PFSK-1 (cell line): ENCODE data around the gene MYO16.

Source experiments
- FOXP2 ChIP-seq: optimal IDR thresholded peaks from 2 replicates; pipeline ENCODE3; 2011; ENCODE audit warnings: borderline replicate concordance, control low read depth, inconsistent platforms; ENCODE audit not compliant: insufficient read depth; ENCODE audit errors: extremely low read length, extremely low read depth
- POLR2AphosphoS5 ChIP-seq: IDR thresholded peaks from 2 replicates; pipeline ENCODE4 v1.6.1; 2012; ENCODE audit warnings: low read depth, mild to moderate bottlenecking, control low read depth, low read length, moderate library complexity
- SIN3A ChIP-seq: IDR thresholded peaks from 2 replicates; pipeline ENCODE4 v1.6.1; 2012; ENCODE audit warnings: mild to moderate bottlenecking, low read length, moderate library complexity, borderline replicate concordance; ENCODE audit not compliant: insufficient read depth
- TAF1 ChIP-seq: IDR thresholded peaks from 2 replicates; pipeline ENCODE4 v1.6.1; 2012; ENCODE audit warnings: low read length, control low read depth, borderline replicate concordance; ENCODE audit not compliant: insufficient read depth
- TF ChIP-seq, protein P1 (sequence below), 2 experiments: IDR thresholded peaks; 2 replicates each; pipeline versions ENCODE4 v1.6.1 to v1.8.0; 2011 to 2012; ENCODE audit warnings: low read depth in 2 of 2, low read length in 2 of 2, control low read depth in 1 of 2, inconsistent platforms in 1 of 2, mild to moderate bottlenecking in 1 of 2, moderate library complexity in 1 of 2; ENCODE audit not compliant: insufficient read depth in 1 of 2

The MYO16 gene

DNA sequence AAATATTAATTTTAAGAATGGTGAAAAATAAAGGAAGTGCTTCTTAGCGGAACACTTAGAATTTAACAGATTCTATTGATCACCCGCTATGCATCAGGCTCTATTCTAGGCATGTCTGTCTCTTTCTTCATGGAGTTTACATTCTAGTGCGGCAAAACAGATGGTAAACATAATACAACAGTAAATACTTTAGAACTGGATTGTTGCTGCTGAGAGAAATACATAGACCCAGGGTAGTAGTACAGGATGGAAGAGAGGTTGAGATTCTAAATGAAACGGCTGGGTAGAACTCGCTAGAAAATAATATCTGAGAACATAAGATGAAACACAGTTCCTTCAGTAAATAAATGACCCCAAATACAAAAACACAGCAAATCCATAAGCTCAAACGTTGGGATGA, 498.7 kb downstream of the MYO16 start:
- TF ChIP-seq TAF1 (no peak), FOXP2 (no peak), SIN3A (no peak)

DNA sequence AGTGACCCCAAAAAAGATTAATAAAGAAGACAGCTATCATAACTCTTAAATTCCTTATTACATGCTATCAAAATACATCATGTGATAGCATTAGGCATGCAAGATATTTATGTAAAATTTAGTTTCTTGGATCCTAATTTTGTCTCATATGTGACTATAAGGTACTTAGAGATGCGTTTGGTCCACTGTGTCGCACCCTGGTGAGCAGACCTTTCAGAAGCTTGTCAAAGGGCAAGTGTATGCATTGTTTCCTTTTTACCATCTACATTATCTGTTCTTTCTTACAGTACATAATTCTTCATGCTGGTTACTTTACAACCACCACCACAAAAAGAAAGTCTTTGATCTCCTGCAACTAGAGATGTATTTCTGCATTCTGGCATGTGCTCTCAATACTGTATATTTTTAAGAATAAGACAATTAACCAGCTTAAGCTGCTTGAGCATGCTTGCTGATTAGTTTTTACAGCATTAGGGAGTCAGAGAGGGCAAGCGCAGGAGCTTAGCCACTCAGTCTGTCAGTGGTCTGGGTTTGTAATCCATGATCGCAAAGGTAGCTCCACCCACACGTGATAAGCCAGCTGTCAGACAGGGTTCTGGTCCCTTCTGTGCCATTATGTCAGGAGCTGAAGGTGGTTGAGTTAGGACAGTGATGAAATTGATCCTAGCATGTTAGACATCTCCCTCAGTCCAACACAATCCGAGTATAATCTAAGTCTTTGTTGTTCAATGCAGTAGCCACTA, 500.9 kb downstream of the MYO16 start:
- TF ChIP-seq POLR2AphosphoS5, result no peak
- TF ChIP-seq SIN3A, result no peak
- no peak for TF ChIP-seq TAF1
- TF ChIP-seq, protein P1, sequence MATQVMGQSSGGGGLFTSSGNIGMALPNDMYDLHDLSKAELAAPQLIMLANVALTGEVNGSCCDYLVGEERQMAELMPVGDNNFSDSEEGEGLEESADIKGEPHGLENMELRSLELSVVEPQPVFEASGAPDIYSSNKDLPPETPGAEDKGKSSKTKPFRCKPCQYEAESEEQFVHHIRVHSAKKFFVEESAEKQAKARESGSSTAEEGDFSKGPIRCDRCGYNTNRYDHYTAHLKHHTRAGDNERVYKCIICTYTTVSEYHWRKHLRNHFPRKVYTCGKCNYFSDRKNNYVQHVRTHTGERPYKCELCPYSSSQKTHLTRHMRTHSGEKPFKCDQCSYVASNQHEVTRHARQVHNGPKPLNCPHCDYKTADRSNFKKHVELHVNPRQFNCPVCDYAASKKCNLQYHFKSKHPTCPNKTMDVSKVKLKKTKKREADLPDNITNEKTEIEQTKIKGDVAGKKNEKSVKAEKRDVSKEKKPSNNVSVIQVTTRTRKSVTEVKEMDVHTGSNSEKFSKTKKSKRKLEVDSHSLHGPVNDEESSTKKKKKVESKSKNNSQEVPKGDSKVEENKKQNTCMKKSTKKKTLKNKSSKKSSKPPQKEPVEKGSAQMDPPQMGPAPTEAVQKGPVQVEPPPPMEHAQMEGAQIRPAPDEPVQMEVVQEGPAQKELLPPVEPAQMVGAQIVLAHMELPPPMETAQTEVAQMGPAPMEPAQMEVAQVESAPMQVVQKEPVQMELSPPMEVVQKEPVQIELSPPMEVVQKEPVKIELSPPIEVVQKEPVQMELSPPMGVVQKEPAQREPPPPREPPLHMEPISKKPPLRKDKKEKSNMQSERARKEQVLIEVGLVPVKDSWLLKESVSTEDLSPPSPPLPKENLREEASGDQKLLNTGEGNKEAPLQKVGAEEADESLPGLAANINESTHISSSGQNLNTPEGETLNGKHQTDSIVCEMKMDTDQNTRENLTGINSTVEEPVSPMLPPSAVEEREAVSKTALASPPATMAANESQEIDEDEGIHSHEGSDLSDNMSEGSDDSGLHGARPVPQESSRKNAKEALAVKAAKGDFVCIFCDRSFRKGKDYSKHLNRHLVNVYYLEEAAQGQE (IDR thresholded peaks at IDR 0.05; ENCODE audit: insufficient read depth in 1 of 2, low read depth in 2 of 2, low read length in 2 of 2), result no peak
- TF ChIP-seq FOXP2, result no peak

DNA sequence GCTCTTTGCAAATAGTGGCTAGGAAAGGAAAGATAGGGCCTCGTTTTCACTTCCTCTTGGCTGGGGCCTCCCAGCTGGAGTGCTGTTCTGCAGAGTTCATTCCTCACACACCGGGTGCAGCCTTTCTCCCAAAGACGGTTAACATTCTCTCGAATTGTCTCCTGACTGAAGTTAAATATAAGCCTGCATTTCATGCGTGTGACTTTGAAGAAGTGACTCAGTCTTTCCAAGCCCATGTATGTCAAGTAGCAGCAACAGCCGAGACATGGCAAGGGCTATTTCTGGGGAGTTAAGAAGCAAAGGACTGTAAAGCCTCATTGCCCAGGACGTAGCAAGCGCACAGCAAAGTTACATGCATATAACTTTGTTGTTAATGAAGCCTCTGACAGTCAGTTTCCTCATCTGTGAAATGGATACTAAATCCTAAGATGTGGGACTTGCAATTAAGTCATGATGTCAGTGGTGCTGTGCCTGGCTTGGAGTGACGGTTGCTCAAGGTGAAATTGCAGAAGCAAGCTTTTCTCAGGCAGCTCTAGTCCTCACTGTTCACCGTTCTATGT, 502.4 kb downstream of the MYO16 start:
- TF ChIP-seq SIN3A (no peak), POLR2AphosphoS5 (no peak), FOXP2 (no peak), TAF1 (no peak)
- TF ChIP-seq, protein P1 (IDR thresholded peaks at IDR 0.05; ENCODE audit: insufficient read depth in 1 of 2, low read depth in 2 of 2, low read length in 2 of 2), result no peak

DNA sequence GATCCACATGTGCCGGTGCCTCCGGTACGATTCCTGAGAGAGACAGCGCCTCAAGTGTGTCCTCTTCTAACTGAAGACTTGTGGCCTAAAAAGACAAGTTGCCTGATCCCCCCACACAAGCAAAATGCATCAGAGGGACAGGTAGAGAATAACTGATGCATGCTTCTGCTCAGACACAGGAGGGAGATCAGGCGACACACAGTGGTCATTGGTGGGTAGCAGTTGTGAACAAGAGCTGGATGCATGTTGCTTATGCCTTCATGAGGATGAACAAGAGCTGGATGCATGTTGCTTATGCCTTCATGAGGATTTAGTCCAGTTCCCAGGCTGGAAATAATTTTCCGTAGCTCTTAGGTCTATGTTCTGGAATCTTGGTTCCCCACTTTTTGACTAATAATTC, 505.6 kb downstream of the MYO16 start:
- TF ChIP-seq FOXP2 (no peak), SIN3A (no peak), POLR2AphosphoS5 (no peak), TAF1 (no peak)
- TF ChIP-seq, protein P1 (IDR thresholded peaks at IDR 0.05; ENCODE audit: insufficient read depth in 1 of 2, low read depth in 2 of 2, low read length in 2 of 2), result no peak

DNA sequence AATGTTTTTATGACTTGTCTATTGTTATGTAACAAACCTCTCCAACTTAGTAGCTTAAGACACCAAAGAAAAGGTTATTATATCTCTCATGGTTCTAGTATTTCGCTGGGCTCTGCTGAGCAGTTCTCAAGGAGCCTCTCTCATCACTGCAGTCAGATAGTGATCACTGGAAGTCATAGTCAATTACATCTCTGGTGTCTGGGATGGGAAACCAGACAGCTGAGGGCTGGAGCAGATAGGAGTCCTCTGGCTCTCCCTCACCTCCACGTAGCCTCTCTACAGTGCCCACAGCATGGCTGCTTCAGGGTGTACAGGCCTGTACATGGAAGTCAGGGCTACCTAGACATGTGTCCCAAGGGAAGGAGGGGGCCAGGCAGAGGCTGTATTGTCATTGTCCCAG, 507.5 kb downstream of the MYO16 start:
- no peak for TF ChIP-seq POLR2AphosphoS5
- TF ChIP-seq SIN3A, result no peak
- TF ChIP-seq FOXP2, result no peak
- no peak for TF ChIP-seq TAF1
- TF ChIP-seq, protein P1 (IDR thresholded peaks at IDR 0.05; ENCODE audit: insufficient read depth in 1 of 2, low read depth in 2 of 2, low read length in 2 of 2), result no peak
